Left lung (tissue), 10 donors: ENCODE results near the gene PDZD7. TPM values are rescaled to one million over a fixed set of nuclear protein-coding genes. Genes with fewer than 3 reads are reported as not detected.
A peak's percentile ranks its signal among the peaks of the same experiment; 100 is the strongest.

Source experiments
- ATAC-seq: fragments of 200-7000 bp; cut with Tn5 transposase; one replicate; pipeline ENCODE4 v1.9.1; 2020; ENCODE audit warnings: moderate library complexity
- DNase-seq, 4 donors: peaks; one replicate each; pipeline ENCODE4 v3.0.0-alpha.2; 2013 to 2020
- H3K27ac ChIP-seq, 2 donors: fragments of 200-600 bp; sonication (generic) in 1 of 2; one replicate each; pipeline versions ENCODE4 v1.5.0 to v1.8.0; 2020 to 2021
- H3K27me3 ChIP-seq, 2 donors: fragments of 200-600 bp; sonication (generic) in 1 of 2; one replicate each; pipeline versions ENCODE4 v1.5.0 to v1.8.0; 2020 to 2021
- H3K36me3 ChIP-seq, 2 donors: fragments of 200-600 bp; sonication (generic) in 1 of 2; one replicate each; pipeline versions ENCODE4 v1.5.0 to v1.8.0; 2020 to 2021
- H3K4me1 ChIP-seq, 2 donors: fragments of 200-600 bp; one replicate each; pipeline ENCODE4 v1.8.0; 2021
- H3K4me3 ChIP-seq, 2 donors: fragments of 200-600 bp; sonication (generic) in 1 of 2; one replicate each; pipeline versions ENCODE4 v1.5.0 to v1.8.0; 2020 to 2021; ENCODE audit warnings: mild to moderate bottlenecking in 1 of 2
- H3K9me3 ChIP-seq, 2 donors: fragments of 200-600 bp; sonication (generic) in 1 of 2; one replicate each; pipeline versions ENCODE4 v1.5.0 to v1.8.0; 2020 to 2021
- CTCF ChIP-seq, 2 donors: fragments of 200-600 bp; sonication (generic) in 1 of 2; IDR thresholded peaks; one replicate each; pipeline versions ENCODE4 v1.5.0 to v1.8.0; 2021; ENCODE audit warnings: antibody characterized with exemption in 2 of 2
- intact Hi-C, 2 donors: fragments of 100-400 bp; cut with DNase I; formaldehyde crosslinking; loops; one replicate each; pipeline versions ENCODE4 v1.11.2 to v1.14.2; 2022
- polyA plus RNA-seq, 6 donors: library from polyadenylated mRNA; unstranded; fragments of 120-200 nt; gene quantifications; one replicate each; pipeline ENCODE4 v1.2.1, GENCODE V29; 2013; ENCODE audit not compliant: insufficient read length in 6 of 6
- total RNA-seq, 2 donors: library from RNA; stranded (reverse); fragmentation: NEBNext Ultra II Directional; extraction: Animal tissue kit (Norgen Biotek cat#: 25700); gene quantifications; one replicate each; pipeline ENCODE4 v1.2.1, GENCODE V29; 2021
- donor health status: DM: no; HTN: yes; CAD: no.
- donor health status: DM: no; HTN: no; CAD: no.

Gene PDZD7
- total and polyA plus RNA-seq, 8 donors: 0.41 to 0.96 (median 0.71) TPM

DNA sequence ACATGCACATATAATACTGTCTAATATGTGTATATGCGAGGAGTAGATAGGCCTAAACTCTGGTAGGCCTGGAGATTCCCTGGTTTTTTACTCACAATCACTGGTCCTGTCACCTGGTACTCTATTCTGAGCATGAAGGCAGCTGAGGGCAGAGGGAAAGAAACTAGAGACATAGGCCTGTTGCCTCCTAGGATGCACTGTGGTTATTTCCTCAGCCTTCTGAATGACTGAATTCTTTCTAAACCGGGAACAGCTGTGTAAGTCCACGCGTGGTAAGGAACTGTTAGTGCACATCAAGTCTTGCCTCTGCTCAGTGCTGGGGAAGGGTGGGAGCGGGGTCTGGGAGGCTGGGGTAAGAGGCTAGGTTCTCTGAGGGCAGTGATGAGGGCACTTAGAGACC lies 38.5 kb upstream of the PDZD7 start:
- TF ChIP-seq CTCF (IDR thresholded peaks at IDR 0.05): no peak
- DNase-seq: no peak
- intact Hi-C loops: no loop called here
- Histone ChIP-seq H3K36me3 (no peaks in the 10 kb centered on the region), H3K27ac (no peak overlapping the region), H3K4me3 (no peak overlapping the region), H3K27me3 (peaks cover under 1 to 64% of the 10 kb centered on the region in 2 donors), H3K9me3 (no peaks in the 10 kb centered on the region), H3K4me1 (peaks cover 9 to 42% of the 10 kb centered on the region in 2 donors)
- no peak for ATAC-seq

- intact Hi-C loops: no loop called here
- ATAC-seq (peak; percentile 75), DNase-seq (peak; percentile 73 to 86 (median 82))
- H3K4me3 ChIP-seq: peak overlapping the region; percentile 38 to 46
- no peaks in the 10 kb centered on the region for H3K36me3 ChIP-seq
- no peaks in the 10 kb centered on the region for H3K9me3 ChIP-seq
- H3K27ac ChIP-seq: peak overlapping the region; percentile 26 to 75
- peaks cover 19 to 61% of the 10 kb centered on the region in 2 donors for H3K4me1 ChIP-seq
- TF ChIP-seq CTCF (IDR thresholded peaks at IDR 0.05): peak; percentile 78 to 93
- peaks cover 0 to 64% of the 10 kb centered on the region in 2 donors for H3K27me3 ChIP-seq
Observed at GRCh38 chr10:101067356-101068083, 36.6 kb upstream of the PDZD7 start.

DNA sequence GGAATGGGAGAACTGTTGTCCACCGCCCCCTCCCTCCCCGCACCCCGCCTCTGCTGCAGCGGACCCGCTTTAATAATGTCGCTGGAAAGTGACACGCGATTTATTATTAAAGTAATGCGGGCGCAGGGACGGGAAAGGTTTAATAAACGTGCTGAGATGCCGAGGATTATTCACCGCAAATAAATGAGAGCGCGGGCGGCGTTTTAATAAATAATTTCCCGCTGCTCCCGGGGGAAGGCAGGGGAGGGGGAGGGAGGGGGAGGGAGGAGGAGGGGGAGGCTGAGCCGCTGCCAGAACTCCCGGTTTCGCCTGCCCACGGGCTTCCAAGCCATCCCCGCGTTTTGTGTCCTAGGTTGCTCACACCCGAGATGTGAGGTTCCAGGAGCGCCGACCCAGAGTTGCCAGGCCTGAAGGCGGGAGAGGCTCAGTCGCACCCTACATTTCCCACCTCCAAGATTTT lies 36.0 kb upstream of the PDZD7 start:
- peaks cover 25 to 62% of the 10 kb centered on the region in 2 donors for H3K4me1 ChIP-seq
- H3K9me3 ChIP-seq: no peaks in the 10 kb centered on the region
- H3K27me3 ChIP-seq: peaks cover 0 to 64% of the 10 kb centered on the region in 2 donors
- TF ChIP-seq CTCF (IDR thresholded peaks at IDR 0.05): no peak
- intact Hi-C loops: no loop called here
- ATAC-seq: peak; percentile 15
- peak overlapping the region; percentile 75 to 82 for H3K27ac ChIP-seq
- no peak for DNase-seq
- no peaks in the 10 kb centered on the region for H3K36me3 ChIP-seq
- H3K4me3 ChIP-seq: peak overlapping the region; percentile 38 to 46

DNA sequence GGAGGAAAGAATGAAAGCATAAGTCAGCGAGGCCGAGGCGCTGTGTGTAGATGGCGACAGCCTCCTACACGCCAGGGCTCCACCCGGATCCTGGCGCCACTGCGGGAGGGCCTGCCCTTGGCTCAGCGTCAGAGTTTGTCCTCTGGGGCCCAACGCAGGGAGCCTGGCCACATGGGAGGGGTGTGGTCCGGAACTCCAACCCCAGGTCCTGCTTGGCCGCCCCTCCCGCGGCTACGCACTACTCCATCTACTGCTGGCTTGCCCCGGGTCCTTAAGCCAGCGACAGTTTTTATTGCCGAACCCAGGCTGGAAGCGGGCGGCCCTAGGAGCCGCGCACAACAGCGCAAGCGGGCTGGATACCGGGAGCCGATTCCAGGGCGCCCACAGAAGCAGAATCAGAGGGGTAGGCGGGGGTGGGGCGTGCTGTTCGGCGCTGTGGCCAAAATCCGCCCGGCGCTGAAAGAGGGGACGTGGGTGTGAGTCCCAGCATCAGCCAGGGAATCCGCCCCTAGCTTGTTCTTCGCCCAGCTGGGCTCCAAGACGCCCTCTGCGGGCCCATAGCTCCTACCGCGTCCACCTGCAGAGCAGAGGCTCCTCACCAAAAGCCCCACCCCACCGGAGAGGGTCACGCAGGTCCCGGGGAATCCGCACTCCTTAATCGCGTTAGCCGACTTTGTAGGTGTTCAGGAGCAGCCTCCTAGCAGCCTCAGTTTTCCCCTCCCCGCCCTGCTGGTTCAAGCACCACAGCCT lies 35.4 kb upstream of the PDZD7 start:
- H3K4me3 ChIP-seq: peak overlapping the region; percentile 38 to 46
- H3K27ac ChIP-seq: peak overlapping the region; percentile 75 to 82
- peaks cover 28 to 62% of the 10 kb centered on the region in 2 donors for H3K4me1 ChIP-seq
- ATAC-seq (peak; percentile 77), DNase-seq (peak in 3 of 4 donors; percentile 75 to 91 (median 88))
- no peaks in the 10 kb centered on the region for H3K9me3 ChIP-seq
- peak in 1 of 2 donors; percentile 25 for TF ChIP-seq CTCF (IDR thresholded peaks at IDR 0.05)
- intact Hi-C loops: no loop called here
- no peaks in the 10 kb centered on the region for H3K36me3 ChIP-seq
- H3K27me3 ChIP-seq: peaks cover 0 to 64% of the 10 kb centered on the region in 2 donors
